Left hindlimb (tissue), 1 donor: ENCODE results near the gene FNDC11.
A peak's percentile ranks its signal among the peaks of the same experiment; 100 is the strongest.

ENCODE experiments used
- DNase-seq: peaks from one replicate; pipeline ENCODE4 v3.0.0-alpha.2; 2018

FNDC11 gene

GRCh38 chr20:63540417-63541186 lies 13.4 kb upstream of the FNDC11 start:
- no peak for DNase-seq

GRCh38 chr20:63541371-63541770 lies 12.6 kb upstream of the FNDC11 start:
- DNase-seq, result no peak

DNA sequence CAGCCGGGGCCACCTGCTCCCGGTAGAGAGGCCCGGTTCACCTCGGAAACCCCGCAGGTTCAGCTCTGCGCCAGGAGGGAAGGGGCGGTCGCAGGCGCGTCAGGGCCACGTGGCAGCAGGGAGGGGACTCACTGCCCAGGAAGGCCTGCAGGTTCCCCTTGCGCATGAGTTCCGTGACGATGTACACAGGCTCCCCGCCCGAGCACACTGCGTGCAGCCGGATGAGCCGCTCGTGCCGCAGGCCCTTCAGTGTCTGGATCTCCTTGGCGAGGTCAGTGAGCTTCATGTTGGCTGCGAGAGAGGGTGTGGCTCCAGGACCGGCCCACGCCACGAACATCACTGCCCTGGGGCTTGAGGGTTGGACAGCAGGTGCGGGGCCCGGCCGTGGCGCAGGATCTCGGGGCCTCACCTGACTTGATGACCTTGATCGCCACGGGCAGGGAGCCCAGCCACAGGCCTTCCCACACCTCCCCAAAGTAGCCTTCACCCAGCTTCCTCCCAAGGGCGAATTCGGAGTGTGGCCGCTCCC lies 11.9 kb upstream of the FNDC11 start:
- no peak for DNase-seq

GRCh38 chr20:63542696-63543095 lies 11.3 kb upstream of the FNDC11 start:
- DNase-seq, result no peak

DNA sequence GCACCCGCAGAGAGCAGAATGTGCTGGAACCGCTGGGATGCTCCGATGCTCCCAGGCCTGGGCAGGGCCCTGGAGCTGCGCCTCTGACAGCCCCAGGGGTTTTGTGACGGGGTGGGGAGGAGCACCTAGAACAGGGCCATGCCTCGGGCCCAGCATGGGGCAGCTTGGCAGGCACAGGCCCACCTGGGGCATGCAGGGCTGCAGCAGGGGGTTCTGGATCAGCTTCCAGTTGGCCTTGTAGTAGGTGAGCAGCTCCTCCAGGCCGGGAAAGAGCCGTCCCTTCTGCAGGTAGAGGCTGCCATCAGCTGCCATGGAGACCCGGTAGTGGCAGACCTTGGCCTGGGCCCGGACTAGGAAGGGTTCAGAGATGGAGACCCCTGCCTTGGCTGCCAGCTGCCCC lies 10.8 kb upstream of the FNDC11 start:
- no peak for DNase-seq

- no peak for DNase-seq
Measured at GRCh38 chr20:63543733-63544132, 10.2 kb upstream of the FNDC11 start.

- DNase-seq, result no peak
Measured at GRCh38 chr20:63544241-63544957, 9.6 kb upstream of the FNDC11 start.

GRCh38 chr20:63544958-63545516 lies 8.9 kb upstream of the FNDC11 start:
- DNase-seq, result no peak

- DNase-seq, result no peak
Measured at GRCh38 chr20:63545814-63546213, 8.1 kb upstream of the FNDC11 start.

GRCh38 chr20:63546256-63546955 lies 7.6 kb upstream of the FNDC11 start:
- no peak for DNase-seq

- no peak for DNase-seq
Measured at GRCh38 chr20:63546956-63547724, 6.8 kb upstream of the FNDC11 start.

GRCh38 chr20:63547725-63548480 lies 6.1 kb upstream of the FNDC11 start, which contains the start of gene SRMS:
SRMS (minus strand) TSS chr20:63547749; CDS start chr20:63547463, 286 bp downstream.
- no peak for DNase-seq

DNA sequence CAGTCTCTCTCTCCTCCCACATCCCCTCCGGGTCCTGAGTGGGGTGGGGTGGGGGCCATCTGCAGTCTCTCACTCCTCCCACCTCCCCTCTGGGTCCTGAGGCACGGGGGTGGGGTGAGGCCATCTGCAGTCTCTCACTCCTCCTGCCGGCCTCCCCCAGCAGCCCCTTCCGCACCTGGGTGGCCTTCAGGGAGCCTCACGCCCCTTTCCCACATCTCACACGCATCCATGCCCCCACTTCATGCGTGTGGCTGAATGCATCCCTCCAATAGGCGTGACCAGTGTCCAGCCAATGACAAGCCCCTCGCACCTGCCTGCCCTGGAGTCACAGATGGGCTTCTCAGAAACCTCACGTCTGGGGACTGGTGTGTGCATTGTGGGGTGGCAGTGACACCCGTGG lies 5.4 kb upstream of the FNDC11 start:
- DNase-seq, result no peak

DNA sequence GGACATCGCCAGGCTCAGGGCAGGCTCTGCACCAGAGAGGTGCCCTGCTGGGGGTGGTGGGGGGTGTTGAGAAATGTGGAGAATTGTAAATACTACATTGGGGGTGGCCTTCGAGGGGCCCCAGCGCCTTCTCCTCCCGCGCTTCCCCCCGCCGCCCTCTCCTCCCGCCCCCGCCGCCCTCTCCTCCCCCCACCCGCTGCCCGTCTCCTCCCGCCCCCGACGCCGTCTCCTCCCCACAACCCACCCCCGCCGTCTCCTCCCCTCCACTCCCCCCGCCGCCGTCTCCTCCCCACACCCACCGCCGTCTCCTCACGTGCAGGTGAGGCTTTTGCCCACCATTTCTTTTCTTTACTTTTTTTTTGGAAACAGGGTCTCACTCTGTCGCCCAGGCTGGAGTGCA lies 4.9 kb upstream of the FNDC11 start:
- no peak for DNase-seq

DNA sequence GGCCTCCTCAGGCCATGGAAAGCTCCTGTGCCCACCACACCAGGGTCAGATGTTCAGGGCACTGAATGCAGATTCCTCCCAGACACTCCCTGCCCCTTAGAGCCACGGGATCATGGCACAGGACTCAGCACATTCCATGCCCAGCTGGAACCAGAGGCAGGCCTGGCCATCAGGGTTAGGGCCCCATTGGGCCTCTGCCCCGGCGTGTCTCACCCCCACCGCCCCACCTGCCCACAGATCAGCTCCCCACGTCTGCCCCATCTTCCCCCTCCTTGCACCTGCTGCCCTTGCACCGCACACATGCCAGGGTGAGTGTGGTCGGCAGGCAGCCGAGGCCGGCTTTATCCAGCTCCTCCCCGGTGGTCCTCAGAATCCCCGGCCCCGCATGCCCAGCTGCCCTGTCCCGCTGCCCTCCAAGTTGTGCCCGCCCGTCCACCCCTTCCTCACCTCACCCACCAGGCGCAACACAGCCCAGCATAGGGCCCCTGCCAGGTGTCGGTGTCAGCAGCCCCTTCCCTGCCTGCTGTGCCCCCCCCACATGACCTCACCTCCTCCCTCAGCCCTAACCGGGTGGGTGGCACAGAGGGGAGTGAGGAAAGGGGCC lies 4.2 kb upstream of the FNDC11 start:
- no peak for DNase-seq

DNA sequence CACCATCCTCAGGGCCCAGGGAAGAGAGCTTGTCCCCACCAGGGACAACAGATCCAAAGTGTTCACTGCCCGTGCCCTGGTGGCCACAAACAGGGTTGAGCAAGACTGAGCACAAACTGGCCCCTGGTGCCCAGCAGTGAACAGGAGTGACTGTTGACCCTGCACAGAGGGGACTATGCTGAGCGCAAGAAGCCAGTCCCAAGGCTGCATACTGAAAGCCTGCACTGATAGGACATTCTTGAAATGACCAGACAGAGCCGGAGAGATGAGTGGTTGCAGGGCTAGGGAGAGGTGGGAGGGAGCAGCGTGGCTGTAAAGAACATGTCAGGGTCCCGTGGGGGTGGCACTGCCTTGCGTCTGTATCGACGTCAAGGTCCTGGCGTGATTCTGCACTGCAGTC lies 2.9 kb upstream of the FNDC11 start:
- no peak for DNase-seq

GRCh38 chr20:63552481-63553249 lies 1.3 kb upstream of the FNDC11 start:
- no peak for DNase-seq

GRCh38 chr20:63553251-63553932 lies 567 bp upstream of the FNDC11 start:
- DNase-seq, result peak; percentile 85
